H1 (cell line): ENCODE measurements around the gene HOXD10. TPM values are rescaled to one million over a fixed set of nuclear protein-coding genes. Genes with fewer than 3 reads are reported as not detected.

ENCODE experiments used
- ASH2L ChIP-seq: fragments of 200-600, 300-600 bp; sonication (generic); IDR thresholded peaks from one replicate; pipeline ENCODE4 v1.7.1; 2017; ENCODE audit warnings: low read length
- CEBPB ChIP-seq: IDR thresholded peaks from 2 replicates; pipeline ENCODE4 v1.6.1; 2012; ENCODE audit warnings: low read depth, low read length
- CHD2 ChIP-seq: IDR thresholded peaks from 2 replicates; pipeline ENCODE4 v1.6.1; 2012; ENCODE audit warnings: low read length, improper control_type of control experiment
- CHD7 ChIP-seq: fragments of 300-600 bp; sonication (generic); IDR thresholded peaks from 2 replicates; pipeline ENCODE4 v1.7.1; 2012; ENCODE audit warnings: low read length, moderate library complexity, mild to moderate bottlenecking, inconsistent platforms; ENCODE audit not compliant: insufficient replicate concordance
- MAFK ChIP-seq: IDR thresholded peaks from 2 replicates; pipeline ENCODE4 v1.6.1; 2012; ENCODE audit warnings: low read depth, mild to moderate bottlenecking, improper control_type of control experiment, low read length
- RFX5 ChIP-seq: IDR thresholded peaks from 2 replicates; pipeline ENCODE4 v1.6.1; 2011; ENCODE audit warnings: low read depth, low read length, improper control_type of control experiment, borderline replicate concordance
- RNF2 ChIP-seq: fragments of 200-900, 300-1000 bp; sonication (generic); IDR thresholded peaks from 2 replicates; pipeline ENCODE4 v1.7.1; 2016; ENCODE audit warnings: borderline replicate concordance, low read depth, mild to moderate bottlenecking, antibody characterized with exemption, low read length; ENCODE audit not compliant: poor library complexity, severe bottlenecking; ENCODE audit errors: missing control alignments
- ZNF274 ChIP-seq: IDR thresholded peaks from 2 replicates; pipeline ENCODE4 v1.7.0; 2012; ENCODE audit warnings: low read length, borderline replicate concordance; ENCODE audit errors: extremely low read depth
- polyA plus RNA-seq, 7 experiments: library from polyadenylated mRNA; depleted of rRNA in 3 of 7; stranded (reverse) in 5 of 7; unstranded in 2 of 7; fragments of >200 nt in 5 of 7; fragments of 200-250 nt in 2 of 7; gene quantifications; 1 replicate in 5 of 7; 2 replicates in 1 of 7; 4 replicates in 1 of 7; pipeline versions ENCODE4 v1.2.1 to v1.2.3, GENCODE V29; 2011 to 2013; ENCODE audit warnings: missing spikeins in 2 of 7, mixed read lengths in 2 of 7
- total RNA-seq: library from RNA; stranded (reverse); fragmentation: NEBNext Ultra II Directional; extraction: Animal tissue kit (Norgen Biotek cat#: 25700); gene quantifications from 2 replicates; pipeline ENCODE4 v1.2.1, GENCODE V29; 2021

Gene HOXD10
- total and polyA plus RNA-seq, 2 of the 8 experiments (the other 6 are each of a cell fraction or from before 2014, with no cell fraction given), result not detected

- TF ChIP-seq RNF2, result peak; percentile 63
- TF ChIP-seq ASH2L, result peak; percentile 62
- TF ChIP-seq CEBPB, result no peak
- no peak for TF ChIP-seq CHD7
- TF ChIP-seq CHD2, result no peak
- no peak for TF ChIP-seq ZNF274
- TF ChIP-seq MAFK, result no peak
- no peak for TF ChIP-seq RFX5
Measured at GRCh38 chr2:176105078-176105729, 11.4 kb upstream of the HOXD10 start (continued).
